Activated CD4-positive, alpha-beta T cell treated with anti-CD3 and anti-CD28 coated beads, Interleukin-2, Interleukin-6, amounts not matched to agents 100 ng/mL and 50 ng/mL, durations not matched to agents 16 hours and 8 hours (primary cell): ENCODE results near the gene U2AF1L4.
A peak's percentile ranks its signal among the peaks of the same experiment; 100 is the strongest.
"Not testable (repeated sequence)": the region's sequence is repeated elsewhere in the genome, so short reads cannot be mapped to it uniquely, and the experiment has no call there.

Experiments used
- DNase-seq: peaks from one replicate; pipeline ENCODE4 v3.0.0-alpha.2; 2020

Gene U2AF1L4

GRCh38 chr19:35780058-35780457, 34.8 kb upstream of the U2AF1L4 start:
- DNase-seq: no peak

DNA sequence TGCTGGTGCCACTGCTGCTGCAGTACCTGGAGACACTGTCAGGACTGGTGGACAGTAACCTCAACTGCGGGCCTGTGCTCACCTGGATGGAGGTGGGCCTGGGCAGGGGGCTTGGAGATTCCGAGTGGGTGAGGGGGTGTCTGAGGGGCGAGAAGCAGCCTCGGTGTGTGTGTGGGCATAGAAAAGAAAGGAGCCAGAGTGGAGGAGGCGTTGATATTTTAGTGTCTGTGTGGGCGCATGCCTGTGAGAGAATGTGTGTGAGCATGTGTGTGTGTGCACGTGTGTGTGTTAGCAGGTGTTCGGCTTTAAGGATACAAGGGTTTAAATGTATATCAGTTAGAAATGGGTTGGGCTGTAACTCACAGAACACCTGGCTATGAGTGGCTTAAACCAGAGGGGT, 33.8 kb upstream of the U2AF1L4 start:
- DNase-seq: no peak

DNA sequence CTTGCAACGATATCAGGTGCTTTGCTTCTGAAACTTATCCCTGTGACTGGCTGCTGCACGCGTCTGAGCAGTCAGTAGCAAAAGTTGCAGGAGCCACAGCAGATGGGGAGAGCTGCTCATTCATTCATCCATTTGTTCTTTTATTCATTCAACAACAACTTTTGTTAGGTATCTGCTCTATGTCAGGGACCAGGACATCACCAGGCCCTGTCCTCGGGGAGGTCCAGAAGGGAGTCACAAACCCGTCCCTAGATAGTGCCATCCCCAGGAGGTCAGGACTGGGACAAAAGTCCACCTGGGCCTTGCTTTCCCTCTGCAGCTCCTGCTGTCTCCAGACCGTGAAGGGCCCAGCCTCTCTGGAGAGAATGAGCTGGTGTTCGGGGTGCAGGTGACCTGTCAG, 32.7 kb upstream of the U2AF1L4 start:
- no peak for DNase-seq

DNA sequence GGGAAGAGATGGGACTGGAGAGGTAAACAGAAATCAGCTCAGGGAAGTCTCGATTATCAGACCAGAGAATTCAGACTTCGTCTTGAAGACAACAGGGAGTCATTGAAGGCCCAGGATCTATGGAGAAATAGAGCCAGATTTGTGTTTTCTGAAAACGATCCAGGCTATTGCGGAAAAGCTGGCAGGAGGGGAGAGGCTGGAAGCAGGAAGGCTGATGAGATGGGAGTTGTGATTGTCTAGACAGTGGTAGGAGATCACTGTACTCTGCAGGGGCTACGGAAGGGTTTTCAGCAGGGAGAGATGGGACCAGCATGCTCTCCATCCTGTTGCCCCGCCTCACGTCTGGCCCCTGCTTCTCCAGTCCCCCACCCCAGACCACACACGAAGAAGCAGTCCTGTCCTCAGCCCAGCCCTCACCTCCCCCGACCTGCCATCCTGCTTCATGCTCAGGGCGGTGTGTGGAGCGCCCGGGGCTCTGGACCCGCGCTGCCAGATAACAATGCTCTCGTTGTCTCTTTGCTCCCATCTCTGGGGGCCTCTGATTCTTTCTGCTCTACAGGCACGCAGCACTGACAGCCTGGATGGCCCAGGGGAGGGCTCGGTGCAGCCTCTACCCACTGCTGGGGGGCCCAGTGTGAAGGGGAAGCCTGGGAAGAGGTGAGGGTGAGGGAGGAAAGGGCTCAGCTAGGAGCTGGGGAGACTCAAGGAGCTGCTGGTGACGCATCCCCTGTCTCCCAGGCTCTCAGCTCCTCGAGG, 32.0 kb upstream of the U2AF1L4 start:
- no peak for DNase-seq

DNA sequence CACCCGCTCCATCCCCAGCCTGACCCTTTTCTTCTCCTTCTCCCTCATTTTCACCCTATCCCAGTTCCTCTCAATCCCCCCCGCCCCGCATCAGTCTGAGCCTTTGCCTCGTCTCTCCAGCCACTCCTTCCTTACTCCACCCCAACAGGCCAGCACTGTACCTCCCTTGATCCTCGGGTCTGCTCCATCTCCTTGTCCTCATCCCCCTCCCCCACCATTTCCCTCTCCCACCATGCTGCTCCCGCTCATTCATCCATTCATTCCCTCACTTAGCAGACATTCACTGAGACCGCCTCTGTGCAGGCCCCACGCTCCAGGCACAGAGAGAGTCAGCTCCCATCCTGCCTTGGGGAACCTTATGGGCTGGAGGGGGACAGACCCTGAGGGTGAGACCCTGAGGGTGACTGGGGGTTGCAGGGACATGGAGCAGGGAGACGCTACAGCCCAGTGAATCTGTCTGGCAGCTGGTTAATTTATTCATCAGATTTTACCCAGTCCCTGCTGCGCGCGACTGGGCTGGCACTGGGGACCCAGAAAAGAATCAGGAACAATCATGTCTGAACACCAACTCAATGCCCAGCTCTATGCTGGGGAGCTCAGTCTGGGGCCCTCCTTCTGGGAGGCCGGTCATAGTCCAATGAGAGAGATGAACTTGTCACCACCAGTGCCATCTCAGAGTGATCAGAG, 31.0 kb upstream of the U2AF1L4 start:
- no peak for DNase-seq

DNA sequence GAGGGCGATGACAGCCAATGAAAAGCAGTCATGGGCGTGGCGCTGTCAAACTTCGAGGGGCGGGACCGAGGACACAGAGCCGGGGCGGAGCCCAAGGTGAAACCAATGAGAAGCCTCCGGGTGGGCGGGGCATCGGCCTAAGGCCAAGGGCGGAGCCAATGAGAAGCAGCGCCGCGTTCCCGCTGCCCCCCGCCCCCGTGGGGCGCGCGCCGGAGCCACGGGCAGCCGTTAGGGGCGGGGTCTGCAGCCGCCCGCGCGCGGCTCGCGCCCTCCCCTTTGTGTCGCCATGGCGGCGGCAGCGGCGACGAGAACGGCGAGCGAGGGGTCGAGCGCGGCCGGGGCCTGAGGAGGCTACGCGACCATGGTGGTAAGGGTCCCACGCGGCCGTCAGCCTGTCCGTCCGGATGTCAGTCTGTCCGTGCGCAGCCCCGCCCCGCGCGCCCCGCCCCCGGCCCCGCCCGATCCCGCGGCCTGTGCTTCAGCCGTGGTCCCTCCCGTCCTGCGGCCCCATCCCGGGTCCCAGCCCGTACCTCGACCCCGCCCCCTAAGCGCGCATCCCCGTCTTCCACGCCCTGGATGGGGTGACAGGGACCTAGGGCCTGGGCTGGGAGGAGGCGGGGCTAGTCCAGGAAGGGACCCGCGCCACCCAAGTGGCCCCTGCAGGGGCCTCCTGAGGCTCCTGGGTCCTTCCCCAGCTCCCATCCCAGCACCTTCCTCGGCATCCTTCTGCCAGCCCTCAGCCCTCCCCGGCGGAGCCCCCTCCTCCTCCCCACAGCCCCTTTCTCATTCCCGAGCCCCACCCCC, 30.3 kb upstream of the U2AF1L4 start, which contains the start of gene ARHGAP33:
TSS of gene ARHGAP33 (plus strand) at position 267 of the 804 bp plus-strand sequence. CDS start at position 362, 95 bp downstream.
- DNase-seq: peak; percentile 99

GRCh38 chr19:35775046-35775297, 29.8 kb upstream of the U2AF1L4 start:
- DNase-seq: no peak

GRCh38 chr19:35774274-35775045, 29.2 kb upstream of the U2AF1L4 start:
- no peak for DNase-seq

DNA sequence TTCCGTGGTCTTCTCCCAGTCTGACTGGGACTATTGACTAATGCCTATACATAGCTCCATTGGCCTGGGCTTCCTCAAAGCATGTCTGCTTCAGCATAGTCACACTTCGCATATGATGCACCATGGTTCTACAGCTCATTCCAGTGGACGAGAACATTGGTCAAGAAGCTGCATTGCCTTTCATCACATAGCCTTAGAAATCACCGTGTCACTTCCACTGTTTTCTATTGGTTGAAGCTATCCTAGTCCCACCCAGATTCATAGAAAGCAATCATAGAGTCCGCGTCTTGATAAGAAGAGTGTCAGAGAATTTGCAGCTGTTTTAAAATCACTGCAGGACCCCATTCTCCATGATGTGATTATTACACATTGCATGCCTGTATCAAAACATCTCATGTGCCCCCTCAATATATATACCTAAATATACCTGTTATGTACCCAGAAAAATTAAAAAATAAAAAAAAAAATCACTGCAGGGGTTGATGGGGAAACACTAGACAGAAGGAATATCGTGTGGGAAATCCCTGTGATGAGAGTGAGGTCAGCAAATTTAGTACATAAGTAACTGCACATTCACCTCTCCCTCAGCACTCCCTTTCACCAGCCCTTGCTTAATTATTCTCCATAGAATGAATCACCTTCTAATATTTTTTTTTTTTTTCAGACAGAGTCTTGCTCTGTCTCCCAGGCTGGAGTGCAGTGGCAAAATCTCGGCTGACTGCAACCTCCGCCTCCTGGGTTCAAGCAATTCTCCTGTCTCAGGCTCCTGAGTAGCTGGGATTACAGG, 28.0 kb upstream of the U2AF1L4 start:
- no peak for DNase-seq

GRCh38 chr19:35772362-35772761, 27.1 kb upstream of the U2AF1L4 start:
- DNase-seq: not testable (repeated sequence)

- DNase-seq: no peak
These were observed 22.8 kb upstream of the U2AF1L4 start for GRCh38 chr19:35768082-35768421.

- DNase-seq: no peak
These were observed 22.3 kb upstream of the U2AF1L4 start for GRCh38 chr19:35767288-35768081.

DNA sequence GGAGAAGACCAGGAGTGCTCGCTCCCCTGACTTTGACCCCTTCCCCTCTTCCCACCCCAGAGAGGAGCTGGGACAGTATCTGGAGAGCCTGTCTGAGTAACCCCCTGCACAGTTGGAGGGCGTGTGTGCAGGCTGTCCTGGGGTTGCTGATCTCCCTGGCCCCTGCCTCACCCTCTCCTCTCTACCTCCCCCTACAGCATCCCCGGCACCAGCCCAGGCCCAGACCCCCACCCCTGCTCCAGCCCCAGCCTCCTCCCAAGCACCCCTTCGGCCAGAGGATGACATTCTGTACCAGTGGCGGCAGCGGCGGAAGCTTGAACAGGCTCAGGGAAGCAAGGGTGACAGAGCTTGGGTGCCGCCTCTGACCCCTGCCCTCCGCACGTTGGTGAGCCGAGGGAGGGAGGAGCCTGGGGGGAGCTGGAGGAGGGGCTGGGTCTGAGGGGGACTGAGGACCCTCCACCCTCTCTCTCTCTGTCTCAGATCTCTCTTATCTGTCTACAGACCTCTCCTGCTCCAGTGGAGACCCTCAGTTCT, 21.4 kb upstream of the U2AF1L4 start:
- DNase-seq: no peak

- no peak for DNase-seq
These were observed 19.5 kb upstream of the U2AF1L4 start for GRCh38 chr19:35764432-35765315.

DNA sequence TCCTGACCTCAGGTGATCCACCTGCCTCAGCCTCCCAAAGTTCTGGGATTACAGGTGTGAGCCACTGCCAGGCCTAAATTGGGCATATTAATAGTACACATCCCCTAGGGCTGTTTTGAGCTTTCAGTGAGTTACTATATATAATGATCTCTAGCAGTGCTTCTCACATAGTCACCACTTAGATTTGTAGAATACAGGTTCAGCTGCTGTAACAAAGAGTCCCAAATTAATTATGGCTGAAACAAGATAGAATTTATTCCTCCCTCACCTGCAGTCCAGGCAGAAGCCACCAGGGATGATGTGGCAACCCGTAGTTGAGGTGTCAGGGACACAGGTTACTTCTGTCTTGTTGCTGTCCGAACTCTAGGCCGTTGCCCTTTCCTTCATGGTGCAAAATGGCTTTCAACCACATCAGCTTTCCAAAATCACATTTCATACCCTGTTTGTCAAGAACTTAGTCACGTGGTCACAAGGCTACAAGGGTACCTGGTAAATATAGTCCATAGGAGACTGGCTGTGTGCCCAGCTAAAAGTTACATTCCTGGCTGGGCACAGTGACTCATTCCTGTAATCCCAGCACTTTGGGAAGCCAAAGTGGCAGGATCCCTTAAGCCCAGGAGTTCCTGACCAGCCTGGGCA, 15.6 kb upstream of the U2AF1L4 start:
- DNase-seq: no peak

GRCh38 chr19:35759697-35760096, 14.5 kb upstream of the U2AF1L4 start:
- no peak for DNase-seq

- peak; percentile 100 for DNase-seq
These were observed 12.8 kb upstream of the U2AF1L4 start, which contains the start of gene PROSER3 for GRCh38 chr19:35757749-35758608. Gene PROSER3 (plus strand): TSS chr19:35758176. CDS start chr19:35758216, 40 bp downstream.

- peak; percentile 44 for DNase-seq
These were observed 12.1 kb upstream of the U2AF1L4 start for GRCh38 chr19:35757231-35757748.
